Measurements from ENCODE around the gene SZRD1. TPM values are rescaled to one million over a fixed set of nuclear protein-coding genes. Genes with fewer than 3 reads are reported as not detected.

Gene SZRD1
- total RNA-seq, 1 experiment from 2014 or later, result 136 TPM

DNA sequence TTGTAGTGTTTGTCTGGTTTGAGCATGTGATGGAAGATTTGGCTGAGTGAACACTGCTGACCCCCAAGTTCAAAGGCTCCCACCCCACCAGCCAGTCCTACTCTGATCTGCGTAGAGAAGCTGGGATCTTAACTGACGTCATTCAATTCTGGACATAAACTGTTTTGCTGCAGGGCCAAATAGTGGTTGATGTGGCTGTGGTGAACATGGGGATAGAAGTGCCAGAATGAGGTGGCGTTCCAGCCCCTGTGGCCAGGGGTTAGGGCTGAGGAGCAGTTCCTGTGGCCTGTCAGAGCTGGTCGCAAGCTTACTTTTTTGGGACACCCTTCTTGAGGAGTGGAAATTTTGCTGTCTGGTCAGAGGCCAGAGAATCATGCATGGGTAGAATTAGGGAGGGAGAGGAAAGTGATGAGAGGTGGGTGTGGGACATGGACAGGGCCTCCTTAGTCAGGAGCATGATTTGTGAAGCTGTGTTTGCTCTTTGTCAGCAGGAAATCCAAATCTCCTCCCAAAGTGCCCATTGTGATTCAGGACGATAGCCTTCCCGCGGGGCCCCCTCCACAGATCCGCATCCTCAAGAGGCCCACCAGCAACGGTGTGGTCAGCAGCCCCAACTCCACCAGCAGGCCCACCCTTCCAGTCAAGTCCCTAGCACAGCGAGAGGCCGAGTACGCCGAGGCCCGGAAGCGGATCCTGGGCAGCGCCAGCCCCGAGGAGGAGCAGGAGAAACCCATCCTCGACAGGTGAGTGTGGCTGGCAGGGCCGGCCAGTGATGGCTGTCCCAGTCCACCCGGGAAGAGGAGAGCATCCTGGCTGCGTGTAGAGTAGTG, 25.9 kb downstream of the SZRD1 start:
- Histone ChIP-seq H3K9ac (ENCODE audit: low read length) (no peak overlapping the region), H3F3A (ENCODE audit: low read length, unreplicated experiment) (no peaks in the 10 kb centered on the region), H3K4me1 (ENCODE audit: insufficient read depth, low read length) (no peaks in the 10 kb centered on the region), H2AFZ (ENCODE audit: low read length) (no peak overlapping the region), H3K4me2 (ENCODE audit: low read length) (no peak overlapping the region), H3K36me3 (ENCODE audit: low read depth, low read length) (peaks cover 43% of the 10 kb centered on the region), H3K4me3 (ENCODE audit: low read length) (no peak overlapping the region), H4K20me1 (ENCODE audit: low read length) (peaks cover 49% of the 10 kb centered on the region), H3K79me2 (ENCODE audit: low read length) (peaks cover 57% of the 10 kb centered on the region), H3K27me3 (ENCODE audit: low read length) (no peaks in the 10 kb centered on the region), H3K9me2 (replicated peaks; ENCODE audit: low read length) (no peaks in the 10 kb centered on the region), H3K27ac (ENCODE audit: low read length) (no peak overlapping the region), H3K9me3 (ENCODE audit: low read length) (no peaks in the 10 kb centered on the region)
- CTCF ChIA-PET, result no interaction called here
- DNase-seq, result no peak
- POLR2A ChIA-PET (ENCODE audit: unreplicated experiment), result no interaction called here
- intact Hi-C loops (cut with micrococcal nuclease), result loop anchor here (2.0 kb wide), 1 partner anchor 46 kb away; no protein-coding TSS in a partner anchor
- no peak for TF ChIP-seq CTCF (conservative IDR thresholded peaks at IDR 0.05; ENCODE audit: low read depth, low read length)
- no peak for TF ChIP-seq EZH2 (IDR thresholded peaks at IDR 0.05; ENCODE audit: low read length, unreplicated experiment)
- TF ChIP-seq EZH2phosphoT487 (IDR thresholded peaks at IDR 0.05; ENCODE audit: borderline replicate concordance, low read length), result no peak
- no TSS peak for BruUV-seq (replicated peaks)
- no peak for ATAC-seq

DNA sequence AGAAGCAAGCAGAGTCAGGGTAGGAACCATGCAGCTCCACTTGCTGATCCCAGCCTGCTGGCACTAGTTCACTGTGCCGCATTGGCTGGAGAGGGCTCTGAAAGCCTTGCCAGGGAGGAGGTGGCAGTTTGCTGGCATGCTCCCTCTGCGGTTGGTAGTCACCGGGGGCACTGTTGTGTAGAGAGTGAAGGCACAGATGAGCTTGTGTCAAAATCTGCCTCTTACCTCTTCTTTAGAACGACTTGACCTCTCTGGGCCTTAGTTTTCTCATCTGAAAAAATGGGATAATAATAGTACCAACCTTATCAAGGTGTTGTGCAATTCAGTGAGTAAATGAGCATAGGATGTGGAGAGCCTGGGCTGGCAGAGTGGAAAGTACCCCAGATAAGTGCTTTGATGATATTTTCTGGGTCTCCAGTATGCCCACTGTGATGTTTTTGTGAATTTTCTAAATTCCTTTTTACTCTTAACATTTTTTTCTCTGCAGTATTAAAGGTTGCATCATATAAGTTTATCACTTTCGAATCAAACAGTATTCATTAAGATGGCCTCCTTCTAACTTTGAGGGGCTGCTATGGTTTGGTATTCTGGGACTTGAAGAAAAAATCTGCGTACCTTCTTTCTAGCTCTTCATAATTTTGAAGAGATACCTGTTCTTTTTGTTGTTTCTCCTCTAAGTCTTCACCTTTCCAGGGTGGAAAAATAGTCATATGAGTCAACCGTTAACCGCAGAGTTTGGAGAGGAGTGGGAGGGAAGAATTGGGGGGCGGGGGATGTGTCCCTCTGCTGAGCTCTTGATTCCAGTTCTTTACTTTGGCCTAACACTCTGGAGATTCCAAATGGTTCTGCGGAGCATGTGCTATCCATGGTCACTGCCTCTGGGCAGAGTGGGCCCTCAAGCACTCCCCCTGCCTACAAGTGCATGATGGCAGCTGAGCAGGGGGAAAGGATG, 26.8 kb downstream of the SZRD1 start:
- intact Hi-C loops (cut with micrococcal nuclease), result loop anchor here (2.0 kb wide), 1 partner anchor 45 kb away; no protein-coding TSS in a partner anchor
- no peak for DNase-seq
- no peak overlapping the region for H3K4me3 ChIP-seq (ENCODE audit: low read length)
- no peak overlapping the region for H3K4me2 ChIP-seq (ENCODE audit: low read length)
- no peak overlapping the region for H2AFZ ChIP-seq (ENCODE audit: low read length)
- peaks cover 48% of the 10 kb centered on the region for H3K79me2 ChIP-seq (ENCODE audit: low read length)
- ATAC-seq, result no peak
- no peaks in the 10 kb centered on the region for H3K4me1 ChIP-seq (ENCODE audit: insufficient read depth, low read length)
- ChIA-PET POLR2A (ENCODE audit: unreplicated experiment) (no interaction called here), CTCF (no interaction called here)
- BruUV-seq (replicated peaks), result no TSS peak
- H3K27me3 ChIP-seq (ENCODE audit: low read length), result no peaks in the 10 kb centered on the region
- H3K9ac ChIP-seq (ENCODE audit: low read length), result no peak overlapping the region
- no peak overlapping the region for H3K27ac ChIP-seq (ENCODE audit: low read length)
- H3K36me3 ChIP-seq (ENCODE audit: low read depth, low read length), result peaks cover 43% of the 10 kb centered on the region
- H3K9me2 ChIP-seq (replicated peaks; ENCODE audit: low read length), result no peaks in the 10 kb centered on the region
- no peaks in the 10 kb centered on the region for H3F3A ChIP-seq (ENCODE audit: low read length, unreplicated experiment)
- H3K9me3 ChIP-seq (ENCODE audit: low read length), result no peaks in the 10 kb centered on the region
- TF ChIP-seq EZH2 (IDR thresholded peaks at IDR 0.05; ENCODE audit: low read length, unreplicated experiment) (no peak), EZH2phosphoT487 (IDR thresholded peaks at IDR 0.05; ENCODE audit: borderline replicate concordance, low read length) (no peak), CTCF (conservative IDR thresholded peaks at IDR 0.05; ENCODE audit: low read depth, low read length) (0 out of 2 replicates have a peak, but pooled peaks have one; percentile 15)
- H4K20me1 ChIP-seq (ENCODE audit: low read length), result peaks cover 46% of the 10 kb centered on the region
